ENCODE results near the gene NTM. TPM values are rescaled to one million over a fixed set of nuclear protein-coding genes. Genes with fewer than 3 reads are reported as not detected.

Gene NTM
- total RNA-seq, 1 donor from 2014 or later: not detected

DNA sequence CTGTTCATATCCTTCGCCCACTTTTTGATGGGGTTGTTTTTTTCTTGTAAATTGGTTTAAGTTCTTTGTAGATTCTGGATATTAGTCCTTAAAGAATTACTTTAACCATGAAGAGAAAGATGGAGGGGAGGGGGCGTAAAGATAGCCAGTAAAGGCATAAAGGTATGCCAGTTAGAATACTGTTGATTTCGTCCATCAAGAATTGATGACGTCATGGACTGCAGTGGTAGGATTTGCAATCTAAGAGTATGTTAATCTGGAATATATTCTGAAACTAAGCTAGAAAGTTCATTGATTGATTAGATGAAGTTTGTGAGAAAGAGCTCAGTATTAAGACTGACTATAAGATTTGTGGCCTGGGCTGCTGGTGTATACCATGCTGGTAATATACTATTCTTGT lies 856.1 kb downstream of the NTM start:
- ATAC-seq (ENCODE audit: low read depth): no peak
- H3K27me3 Mint-ChIP-seq: no peaks in the 10 kb centered on the region
- ChIA-PET CTCF (no interaction called here), POLR2A (no interaction called here)
- intact Hi-C loops (cut with micrococcal nuclease): no loop called here
- H3K4me3 Mint-ChIP-seq: no peak overlapping the region
- no peaks in the 10 kb centered on the region for H3K4me1 Mint-ChIP-seq
- no peak for TF ChIP-seq CTCF (IDR thresholded peaks at IDR 0.05)
- H3K9me3 Mint-ChIP-seq: peaks cover 3% of the 10 kb centered on the region
- no peak for DNase-seq
- no peak overlapping the region for H3K27ac Mint-ChIP-seq
- H3K36me3 Mint-ChIP-seq (ENCODE audit: low read depth): no peaks in the 10 kb centered on the region

- Mint-ChIP-seq H3K9me3 (peaks cover 6% of the 10 kb centered on the region), H3K4me1 (no peaks in the 10 kb centered on the region), H3K27me3 (no peaks in the 10 kb centered on the region), H3K27ac (no peak overlapping the region), H3K36me3 (ENCODE audit: low read depth) (no peaks in the 10 kb centered on the region), H3K4me3 (no peak overlapping the region)
- intact Hi-C loops (cut with micrococcal nuclease): no loop called here
- POLR2A ChIA-PET: no interaction called here
- TF ChIP-seq CTCF (IDR thresholded peaks at IDR 0.05): no peak
- DNase-seq (no peak), ATAC-seq (ENCODE audit: low read depth) (no peak)
- CTCF ChIA-PET: no interaction called here
Measured at GRCh38 chr11:132228746-132229325, 858.4 kb downstream of the NTM start.

DNA sequence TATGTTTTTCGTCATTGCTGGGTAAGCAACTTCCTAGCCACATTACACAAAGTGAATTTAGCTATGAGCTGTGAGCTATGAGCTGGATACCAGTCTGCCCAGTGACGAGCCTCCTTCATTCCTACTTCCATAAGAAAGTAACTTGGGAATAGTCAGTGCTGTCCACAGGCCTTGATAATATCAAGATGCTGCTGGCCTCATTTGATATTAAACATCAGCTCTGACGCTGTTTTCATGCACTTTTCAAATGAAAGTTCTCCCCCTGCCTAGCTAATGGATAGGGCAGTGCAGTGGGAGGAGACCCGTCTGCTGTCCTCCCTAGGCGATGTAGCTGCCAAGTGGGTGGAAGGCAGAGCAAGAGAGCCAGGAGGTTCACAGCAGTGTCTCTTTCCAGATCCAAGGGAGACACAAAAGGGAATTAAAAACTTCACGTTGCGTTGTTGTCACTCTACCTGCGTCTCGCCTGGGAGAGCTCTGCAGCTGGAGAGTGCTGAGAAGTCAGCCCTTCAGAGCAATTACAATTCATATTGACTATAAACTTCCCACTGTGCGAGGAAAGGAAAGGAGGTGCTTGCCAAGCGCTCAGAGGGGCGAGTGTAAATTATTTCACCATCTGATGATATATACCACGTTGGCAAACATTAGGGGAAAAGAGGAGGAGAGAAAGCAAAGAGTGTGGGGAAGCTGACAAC lies 861.4 kb downstream of the NTM start:
- Mint-ChIP-seq H3K36me3 (ENCODE audit: low read depth) (no peaks in the 10 kb centered on the region), H3K4me1 (no peaks in the 10 kb centered on the region), H3K27ac (no peak overlapping the region), H3K9me3 (peaks cover 10% of the 10 kb centered on the region), H3K27me3 (no peaks in the 10 kb centered on the region), H3K4me3 (no peak overlapping the region)
- intact Hi-C loops (cut with micrococcal nuclease): no loop called here
- TF ChIP-seq CTCF (IDR thresholded peaks at IDR 0.05): no peak
- no peak for ATAC-seq (ENCODE audit: low read depth)
- ChIA-PET CTCF (no interaction called here), POLR2A (no interaction called here)
- no peak for DNase-seq

- Mint-ChIP-seq H3K9me3 (peaks cover 9% of the 10 kb centered on the region), H3K27me3 (no peaks in the 10 kb centered on the region), H3K27ac (no peak overlapping the region), H3K4me1 (no peaks in the 10 kb centered on the region), H3K36me3 (ENCODE audit: low read depth) (no peaks in the 10 kb centered on the region), H3K4me3 (no peak overlapping the region)
- intact Hi-C loops (cut with micrococcal nuclease): no loop called here
- TF ChIP-seq CTCF (IDR thresholded peaks at IDR 0.05): no peak
- ATAC-seq (ENCODE audit: low read depth) (no peak), DNase-seq (no peak)
- POLR2A ChIA-PET: no interaction called here
- CTCF ChIA-PET: no interaction called here
Measured at GRCh38 chr11:132234878-132235277, 864.5 kb downstream of the NTM start.

DNA sequence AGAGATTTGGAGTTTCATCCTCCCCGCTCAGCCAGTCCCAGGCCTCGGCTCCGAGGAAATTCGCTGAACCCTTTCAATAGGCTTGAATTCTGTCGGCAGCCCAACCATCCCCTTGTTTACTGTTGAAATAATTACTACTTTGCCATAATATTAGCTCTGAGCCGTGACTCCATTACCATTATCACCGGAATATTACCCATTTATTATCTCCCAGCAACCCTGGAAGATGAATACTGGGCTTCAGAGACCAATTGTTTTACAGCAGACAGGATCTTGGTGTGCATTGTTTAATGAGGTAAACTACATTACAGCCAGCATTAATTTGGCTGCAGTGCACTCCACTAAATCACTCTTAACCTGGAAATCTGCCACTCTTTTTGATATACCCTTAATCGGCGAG lies 867.4 kb downstream of the NTM start:
- DNase-seq (no peak), ATAC-seq (ENCODE audit: low read depth) (no peak)
- H3K4me1 Mint-ChIP-seq: no peaks in the 10 kb centered on the region
- no peaks in the 10 kb centered on the region for H3K36me3 Mint-ChIP-seq (ENCODE audit: low read depth)
- no peak overlapping the region for H3K4me3 Mint-ChIP-seq
- CTCF ChIA-PET: no interaction called here
- H3K9me3 Mint-ChIP-seq: peaks cover 9% of the 10 kb centered on the region
- H3K27ac Mint-ChIP-seq: no peak overlapping the region
- H3K27me3 Mint-ChIP-seq: no peaks in the 10 kb centered on the region
- POLR2A ChIA-PET: no interaction called here
- TF ChIP-seq CTCF (IDR thresholded peaks at IDR 0.05): no peak
- intact Hi-C loops (cut with micrococcal nuclease): no loop called here
